ENCODE data around the gene MIS12. TPM values are rescaled to one million over a fixed set of nuclear protein-coding genes. Genes with fewer than 3 reads are reported as not detected.

The MIS12 gene
- total and polyA plus RNA-seq, 9 of the 15 experiments (the other 6 are each of a cell fraction or from before 2014, with no cell fraction given) = 13.5 to 31.9 (median 25.5) TPM

- TF ChIP-seq GTF3C2 (IDR thresholded peaks at IDR 0.05; ENCODE audit: borderline replicate concordance, extremely low read depth, insufficient read length) = no peak
- TF ChIP-seq CBFA2T3 (IDR thresholded peaks at IDR 0.05) = no peak
- TF ChIP-seq ZNF79 (CRISPR knock-in tag; IDR thresholded peaks at IDR 0.05; ENCODE audit: low read depth) = no peak
- TF ChIP-seq ZNF717 (CRISPR knock-in tag; IDR thresholded peaks at IDR 0.05) = no peak
- TF ChIP-seq RBM25 (IDR thresholded peaks at IDR 0.05; ENCODE audit: low read depth, low read length, severe bottlenecking) = no peak
- TF ChIP-seq ZNF586 (CRISPR knock-in tag; conservative IDR thresholded peaks at IDR 0.05) = no peak
- TF ChIP-seq, protein P1, sequence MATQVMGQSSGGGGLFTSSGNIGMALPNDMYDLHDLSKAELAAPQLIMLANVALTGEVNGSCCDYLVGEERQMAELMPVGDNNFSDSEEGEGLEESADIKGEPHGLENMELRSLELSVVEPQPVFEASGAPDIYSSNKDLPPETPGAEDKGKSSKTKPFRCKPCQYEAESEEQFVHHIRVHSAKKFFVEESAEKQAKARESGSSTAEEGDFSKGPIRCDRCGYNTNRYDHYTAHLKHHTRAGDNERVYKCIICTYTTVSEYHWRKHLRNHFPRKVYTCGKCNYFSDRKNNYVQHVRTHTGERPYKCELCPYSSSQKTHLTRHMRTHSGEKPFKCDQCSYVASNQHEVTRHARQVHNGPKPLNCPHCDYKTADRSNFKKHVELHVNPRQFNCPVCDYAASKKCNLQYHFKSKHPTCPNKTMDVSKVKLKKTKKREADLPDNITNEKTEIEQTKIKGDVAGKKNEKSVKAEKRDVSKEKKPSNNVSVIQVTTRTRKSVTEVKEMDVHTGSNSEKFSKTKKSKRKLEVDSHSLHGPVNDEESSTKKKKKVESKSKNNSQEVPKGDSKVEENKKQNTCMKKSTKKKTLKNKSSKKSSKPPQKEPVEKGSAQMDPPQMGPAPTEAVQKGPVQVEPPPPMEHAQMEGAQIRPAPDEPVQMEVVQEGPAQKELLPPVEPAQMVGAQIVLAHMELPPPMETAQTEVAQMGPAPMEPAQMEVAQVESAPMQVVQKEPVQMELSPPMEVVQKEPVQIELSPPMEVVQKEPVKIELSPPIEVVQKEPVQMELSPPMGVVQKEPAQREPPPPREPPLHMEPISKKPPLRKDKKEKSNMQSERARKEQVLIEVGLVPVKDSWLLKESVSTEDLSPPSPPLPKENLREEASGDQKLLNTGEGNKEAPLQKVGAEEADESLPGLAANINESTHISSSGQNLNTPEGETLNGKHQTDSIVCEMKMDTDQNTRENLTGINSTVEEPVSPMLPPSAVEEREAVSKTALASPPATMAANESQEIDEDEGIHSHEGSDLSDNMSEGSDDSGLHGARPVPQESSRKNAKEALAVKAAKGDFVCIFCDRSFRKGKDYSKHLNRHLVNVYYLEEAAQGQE (IDR thresholded peaks at IDR 0.05; ENCODE audit: borderline replicate concordance) = peak; percentile 30; the same call in 1 of the 2 replicates
- TF ChIP-seq, protein P1 (CRISPR knock-in tag; IDR thresholded peaks at IDR 0.05; ENCODE audit: low read depth) = no peak
- TF ChIP-seq MAFK (IDR thresholded peaks at IDR 0.05; ENCODE audit: low read length) = peak; percentile 27; the same call in 1 of the 2 replicates
- TF ChIP-seq ZNF551 (CRISPR knock-in tag; IDR thresholded peaks at IDR 0.05) = no peak
- TF ChIP-seq KHSRP (IDR thresholded peaks at IDR 0.05) = no peak
- no peak for TF ChIP-seq ZNF274 (IDR thresholded peaks at IDR 0.05; ENCODE audit: borderline replicate concordance, low read depth, low read length)
- TF ChIP-seq BHLHE40 (IDR thresholded peaks at IDR 0.05; ENCODE audit: low read length) = no peak
- no peak for TF ChIP-seq THRAP3 (IDR thresholded peaks at IDR 0.05; ENCODE audit: borderline replicate concordance)
- no peak for TF ChIP-seq ZNF830 (CRISPR knock-in tag; IDR thresholded peaks at IDR 0.05)
- no peak for TF ChIP-seq ZNF699 (CRISPR knock-in tag; IDR thresholded peaks at IDR 0.05; ENCODE audit: insufficient replicate concordance)
- TF ChIP-seq POLR3A (IDR thresholded peaks at IDR 0.05; ENCODE audit: borderline replicate concordance, extremely low read depth, insufficient read depth, insufficient read length) = no peak
- no peak for TF ChIP-seq ZNF217 (CRISPR knock-in tag; IDR thresholded peaks at IDR 0.05)
These were observed 40.6 kb downstream of the MIS12 start (continued) for GRCh38 chr17:5526821-5527598.

All from K562 (cell line).